GM18499 (cell line): ENCODE results near the gene PITX1.

ENCODE experiments used
- ATAC-seq: cut with Tn5 transposase; IDR thresholded peaks from one replicate; pipeline ENCODE4 v1.9.1; 2021; ENCODE audit warnings: moderate number of reproducible peaks; ENCODE audit not compliant: insufficient read depth, unreplicated experiment

PITX1 gene

GRCh38 chr5:135063056-135063445, 29.0 kb upstream of the PITX1 start:
- ATAC-seq, result no peak

DNA sequence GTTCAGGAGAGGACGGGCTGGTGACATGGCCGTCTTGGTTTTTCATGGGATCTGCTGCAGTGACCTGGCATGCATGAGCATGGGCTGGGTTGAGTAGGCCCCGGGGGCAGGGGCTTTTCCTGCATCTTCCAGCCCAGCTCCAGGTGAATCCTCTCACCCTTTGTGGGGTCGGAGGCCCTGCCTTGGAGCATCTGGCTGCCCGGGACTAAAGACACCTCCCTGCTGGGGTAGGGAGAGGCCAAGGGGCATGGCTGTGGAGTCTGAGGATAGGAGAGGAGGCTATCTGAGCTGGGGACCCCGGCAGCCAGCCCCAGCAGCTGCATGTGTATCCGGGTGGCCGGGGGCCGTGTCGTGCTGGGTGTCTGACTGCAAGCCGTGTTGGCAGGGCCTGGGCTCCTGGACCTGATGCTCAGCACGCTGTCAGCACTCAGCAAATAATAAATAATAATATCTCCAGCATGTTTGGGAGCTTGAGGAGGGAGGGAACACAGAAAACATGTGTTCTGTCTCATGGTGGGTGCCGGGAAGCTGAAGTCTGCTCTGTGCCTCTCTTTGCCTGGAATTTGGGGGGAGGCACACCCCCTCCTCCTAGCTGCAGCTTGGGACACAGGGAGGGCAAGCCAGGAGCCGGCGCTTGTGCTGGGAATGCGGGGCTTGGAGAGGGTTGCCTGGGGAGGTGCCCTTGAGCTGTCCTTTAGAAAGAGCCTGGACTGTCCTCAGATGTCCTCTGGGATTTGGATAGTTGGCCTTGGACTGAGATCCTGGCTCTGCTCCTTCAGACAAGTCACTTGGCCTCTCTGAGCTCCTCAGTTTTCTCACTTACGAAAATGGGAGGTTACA, 28.4 kb upstream of the PITX1 start:
- no peak for ATAC-seq

- ATAC-seq, result no peak
Observed at GRCh38 chr5:135061001-135061400, 27.0 kb upstream of the PITX1 start.

GRCh38 chr5:135060021-135060420, 26.0 kb upstream of the PITX1 start:
- no peak for ATAC-seq

GRCh38 chr5:135059000-135059923, 25.2 kb upstream of the PITX1 start:
- no peak for ATAC-seq

GRCh38 chr5:135058331-135058732, 24.3 kb upstream of the PITX1 start:
- ATAC-seq, result no peak

- no peak for ATAC-seq
Observed at GRCh38 chr5:135057233-135057632, 23.2 kb upstream of the PITX1 start.

DNA sequence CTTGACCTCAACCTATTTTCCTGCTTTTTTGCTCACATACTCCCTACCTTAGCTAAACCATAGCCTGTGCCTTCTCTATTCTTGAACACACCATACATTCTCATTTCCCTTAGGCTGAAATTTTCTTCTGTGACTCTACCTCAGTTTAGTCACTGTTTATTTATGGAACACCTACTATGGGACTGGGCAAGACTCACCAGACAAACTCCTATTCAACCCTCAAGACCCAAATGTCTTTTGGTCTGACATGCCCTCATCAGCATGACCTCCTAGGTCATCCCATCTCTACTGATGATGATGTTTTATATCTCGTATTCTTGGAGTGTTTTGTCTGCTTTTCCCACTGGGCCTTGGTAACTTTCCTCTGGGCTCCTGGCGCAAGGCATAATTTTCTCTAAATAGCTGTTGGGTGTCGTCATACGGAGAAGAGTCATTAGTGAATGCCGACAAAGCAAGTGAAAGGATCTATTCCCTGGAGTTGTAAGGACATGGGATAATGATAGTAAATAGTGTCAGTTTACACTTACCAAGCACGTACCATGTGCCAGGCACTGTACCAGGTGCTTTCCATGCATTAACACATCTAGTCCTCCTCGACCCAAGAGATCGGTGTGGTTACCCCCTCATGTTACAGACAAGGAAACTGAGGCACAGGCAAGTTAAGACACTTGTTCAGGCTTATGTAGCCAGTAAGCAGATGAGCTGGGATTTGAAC, 22.4 kb upstream of the PITX1 start:
- no peak for ATAC-seq

DNA sequence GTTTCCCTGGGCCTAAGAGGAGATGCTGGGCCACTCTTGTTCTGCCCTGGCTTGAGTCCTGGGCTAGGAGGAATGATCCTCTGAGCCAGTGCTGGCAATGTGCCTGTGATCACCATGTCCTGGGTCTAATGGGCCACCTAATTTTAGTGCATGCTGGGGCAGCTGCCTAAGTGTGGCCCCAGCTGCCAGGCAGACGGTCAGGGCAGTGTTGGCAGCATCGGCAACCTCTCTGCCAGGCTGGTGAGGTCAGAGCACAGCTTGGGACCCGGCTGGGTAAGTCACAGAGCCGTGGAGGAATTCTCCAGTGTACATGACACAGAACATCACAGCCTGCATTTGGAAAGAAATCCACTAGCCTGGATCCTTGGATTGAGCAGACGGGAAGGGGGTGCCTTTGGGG, 21.4 kb upstream of the PITX1 start:
- ATAC-seq, result no peak

GRCh38 chr5:135054546-135054945, 20.5 kb upstream of the PITX1 start:
- ATAC-seq, result no peak

DNA sequence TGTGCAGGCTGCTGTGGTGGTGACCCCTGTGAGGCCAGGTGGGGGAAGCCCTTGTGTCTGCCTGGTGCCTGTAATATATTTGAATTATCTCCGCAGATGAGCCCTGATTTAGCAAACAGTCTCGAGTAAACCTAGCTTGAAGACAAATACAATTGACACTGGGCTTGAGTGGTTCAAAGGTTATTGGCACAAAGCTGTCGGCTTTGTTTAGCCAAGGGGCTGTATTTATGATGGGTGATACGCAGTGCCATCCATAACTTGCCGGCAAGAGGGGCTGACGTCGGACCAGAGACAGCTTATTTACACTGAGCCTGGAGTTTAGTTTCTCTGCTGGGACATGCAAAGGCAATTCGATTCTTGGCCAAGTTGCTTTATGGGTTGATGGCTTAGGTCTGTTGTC, 20.0 kb upstream of the PITX1 start:
- ATAC-seq, result no peak

DNA sequence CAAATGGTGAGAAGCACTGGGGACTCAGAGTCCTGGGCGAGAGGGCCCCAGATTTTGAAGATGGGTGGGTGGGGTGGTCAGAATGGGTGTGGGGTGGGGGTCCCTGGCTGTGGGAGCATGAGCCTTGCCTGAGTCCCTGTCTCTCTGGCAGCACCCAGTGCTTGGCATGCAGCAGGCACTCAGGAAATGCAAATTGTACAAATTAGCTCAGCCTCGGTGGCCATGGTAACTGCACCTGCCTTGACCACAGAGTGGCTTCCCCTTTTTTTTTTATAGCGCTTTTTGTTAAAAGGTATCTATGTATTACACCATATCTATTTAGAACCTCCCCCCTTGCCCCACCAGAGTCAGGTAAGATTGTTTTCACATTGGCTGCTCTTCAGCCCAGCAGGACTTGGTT, 19.2 kb upstream of the PITX1 start:
- ATAC-seq, result peak; percentile 80

GRCh38 chr5:135052511-135053145, 18.6 kb upstream of the PITX1 start:
- ATAC-seq, result no peak

- ATAC-seq, result no peak
Observed at GRCh38 chr5:135051872-135052271, 17.8 kb upstream of the PITX1 start.

DNA sequence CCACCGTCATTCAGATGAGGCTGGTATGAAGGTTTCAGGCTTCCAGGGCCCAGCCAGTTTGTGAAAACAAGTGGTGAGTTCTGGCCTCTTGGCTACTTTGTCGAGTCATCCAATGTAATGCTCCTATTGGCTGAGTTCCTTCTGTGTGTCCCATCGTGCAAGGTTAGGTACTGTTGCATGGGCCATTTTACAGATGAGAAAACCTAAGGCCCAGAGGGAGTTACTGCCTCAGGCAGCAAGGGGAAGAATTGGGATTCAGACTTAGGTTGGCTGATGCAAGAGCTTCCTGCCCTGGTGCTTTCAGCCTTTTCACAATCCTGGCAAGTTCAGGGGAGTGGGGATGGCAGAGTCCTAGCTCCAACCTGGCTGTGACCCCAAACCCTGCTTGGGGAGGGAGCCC, 17.4 kb upstream of the PITX1 start:
- no peak for ATAC-seq

- ATAC-seq, result no peak
Observed at GRCh38 chr5:135050244-135050767, 16.3 kb upstream of the PITX1 start.

GRCh38 chr5:135048930-135049329, 14.9 kb upstream of the PITX1 start:
- ATAC-seq, result no peak

GRCh38 chr5:135048286-135048685, 14.3 kb upstream of the PITX1 start:
- no peak for ATAC-seq

DNA sequence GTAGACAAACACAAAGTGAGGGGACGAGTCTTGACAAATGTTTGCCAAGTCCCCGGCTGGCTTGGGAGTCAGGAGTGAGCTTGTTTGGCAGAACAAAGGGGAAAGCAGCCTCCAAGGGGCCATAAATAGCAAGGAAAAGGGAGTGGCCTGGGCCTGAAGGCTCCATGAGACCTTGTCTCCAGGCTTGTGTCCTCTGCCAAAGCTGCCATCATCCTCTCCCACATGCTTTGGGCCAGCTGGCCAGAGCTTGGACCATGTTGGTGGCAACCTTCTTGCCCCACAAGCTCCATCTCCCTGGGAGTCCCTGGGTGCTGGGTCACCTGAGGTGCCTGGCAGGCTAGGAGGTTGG, 13.3 kb upstream of the PITX1 start:
- ATAC-seq, result no peak

- no peak for ATAC-seq
Observed at GRCh38 chr5:135046661-135047346, 12.8 kb upstream of the PITX1 start.
